H1 (cell line): ENCODE measurements around the gene PRPF18. TPM values are rescaled to one million over a fixed set of nuclear protein-coding genes. Genes with fewer than 3 reads are reported as not detected.

Source experiments
- CTCF ChIA-PET: fragments of 300-600 bp; sonication (Branson Sonifier 250); formaldehyde crosslinking; loops from one replicate; lab custom pipeline; 2021; ENCODE audit not compliant: partially characterized antibody; lab: Charles Lee
- POLR2A ChIA-PET: fragments of 300-600 bp; sonication (Branson Sonifier 250); formaldehyde crosslinking; loops from one replicate; lab custom pipeline; 2021; ENCODE audit warnings: inconsistent platforms; ENCODE audit not compliant: partially characterized antibody; lab: Charles Lee
- DNase-seq, 2 experiments: peaks; one replicate each; pipeline versions ENCODE4 v3.0.0 to v3.0.0-alpha.2; 2010 to 2022; ENCODE audit warnings: low spot score in 2 of 2, low read depth in 1 of 2, mixed read lengths in 1 of 2
- FAIRE-seq: peaks from 2 replicates; lab custom pipeline; 2011; peaks lifted over from hg19 to GRCh38; lab: Jason Lieb, UNC
- H2AFZ ChIP-seq: 2 replicates; pipeline ENCODE4 v1.8.1; 2012; ENCODE audit warnings: low read length, inconsistent platforms
- H2AK5ac ChIP-seq: 2 replicates; pipeline ENCODE4 v1.6.1; 2013; ENCODE audit warnings: low read depth, low read length
- H2BK120ac ChIP-seq: replicated peaks from 2 replicates; pipeline ENCODE3; 2013; ENCODE audit warnings: low read depth, low read length, inconsistent platforms
- H2BK12ac ChIP-seq: 2 replicates; pipeline ENCODE4 v1.6.1; 2013; ENCODE audit warnings: low read depth, low read length
- H2BK15ac ChIP-seq: 2 replicates; pipeline ENCODE4 v1.6.1; 2013; ENCODE audit warnings: low read length
- H2BK20ac ChIP-seq: 2 replicates; pipeline ENCODE4 v1.6.1; 2013; ENCODE audit warnings: low read length
- H2BK5ac ChIP-seq: 2 replicates; pipeline ENCODE4 v1.6.1; 2013; ENCODE audit warnings: low read depth, low read length
- H3K14ac ChIP-seq: 2 replicates; pipeline ENCODE4 v1.6.1; 2013; ENCODE audit warnings: inconsistent platforms; ENCODE audit not compliant: insufficient read length
- H3K18ac ChIP-seq: 2 replicates; pipeline ENCODE4 v1.6.1; 2013; ENCODE audit warnings: low read length; ENCODE audit errors: extremely low read depth
- H3K23ac ChIP-seq: 2 replicates; pipeline ENCODE4 v1.6.1; 2013; ENCODE audit warnings: inconsistent platforms; ENCODE audit not compliant: insufficient read length
- H3K23me2 ChIP-seq: 2 replicates; pipeline ENCODE4 v1.6.1; 2013; ENCODE audit warnings: low read depth, low read length
- H3K27ac ChIP-seq: 2 replicates; pipeline ENCODE4 v1.6.1; 2011; ENCODE audit warnings: low read depth, low read length, inconsistent platforms
- H3K27me3 ChIP-seq, 4 experiments: replicated peaks in 1 of 4; 1 replicate in 1 of 4; 2 replicates in 3 of 4; pipeline versions ENCODE4 v1.6.1 to v1.8.1; 2011 to 2013; ENCODE audit warnings: low read length in 3 of 4, mild to moderate bottlenecking in 3 of 4, inconsistent platforms in 2 of 4, mixed read lengths in 2 of 4, moderate library complexity in 1 of 4; ENCODE audit not compliant: control insufficient read depth in 3 of 4, insufficient read depth in 3 of 4; ENCODE audit errors: extremely low read depth in 1 of 4
- H3K36me3 ChIP-seq, 4 experiments: 2 replicates each; pipeline versions ENCODE4 v1.6.1 to v1.8.1; 2011 to 2013; ENCODE audit warnings: mild to moderate bottlenecking in 4 of 4, low read length in 3 of 4, moderate library complexity in 2 of 4, control low read depth in 1 of 4, inconsistent platforms in 1 of 4; ENCODE audit not compliant: insufficient read depth in 4 of 4, control insufficient read depth in 2 of 4
- H3K4ac ChIP-seq: replicated peaks from 2 replicates; pipeline ENCODE3; 2013; ENCODE audit warnings: low read length, low read depth, mixed read lengths, inconsistent platforms; ENCODE audit not compliant: insufficient read length
- H3K4me1 ChIP-seq, 4 experiments: replicated peaks in 1 of 4; 1 replicate in 1 of 4; 2 replicates in 3 of 4; pipeline versions ENCODE4 v1.6.1 to v1.8.1; 2011 to 2013; ENCODE audit warnings: low read length in 3 of 4, inconsistent platforms in 2 of 4, mixed read lengths in 1 of 4; ENCODE audit not compliant: insufficient read depth in 4 of 4, control insufficient read depth in 3 of 4
- H3K4me2 ChIP-seq, 2 experiments: 2 replicates each; pipeline versions ENCODE4 v1.6.1 to v1.8.1; 2011 to 2013; ENCODE audit warnings: low read depth in 2 of 2, low read length in 2 of 2, control low read depth in 1 of 2, inconsistent platforms in 1 of 2, mild to moderate bottlenecking in 1 of 2; ENCODE audit not compliant: insufficient read depth in 1 of 2
- H3K4me3 ChIP-seq, 4 experiments: fragments of 200-600, 300-600 bp in 1 of 4; sonication (generic), shearing (Covaris generic), sonication (Bioruptor Twin) in 1 of 4; 2 replicates each; pipeline versions ENCODE4 v1.5.1 to v1.8.1; 2011 to 2016; ENCODE audit warnings: low read length in 4 of 4, low read depth in 3 of 4, control low read depth in 2 of 4, inconsistent platforms in 2 of 4, mild to moderate bottlenecking in 2 of 4, mixed read lengths in 1 of 4, moderate library complexity in 1 of 4; ENCODE audit not compliant: insufficient read depth in 2 of 4; ENCODE audit errors: extremely low read depth in 1 of 4
- H3K56ac ChIP-seq: replicated peaks from 2 replicates; pipeline ENCODE3; 2013; ENCODE audit warnings: low read depth, mild to moderate bottlenecking, mixed read lengths, low read length, inconsistent platforms; ENCODE audit not compliant: insufficient read length
- H3K79me1 ChIP-seq: 2 replicates; pipeline ENCODE4 v1.6.1; 2013; ENCODE audit warnings: low read depth, low read length, control low read depth
- H3K79me2 ChIP-seq, 2 experiments: 2 replicates each; pipeline versions ENCODE4 v1.6.1 to v1.8.1; 2012 to 2013; ENCODE audit warnings: low read length in 2 of 2, mild to moderate bottlenecking in 2 of 2, inconsistent platforms in 1 of 2; ENCODE audit not compliant: insufficient read depth in 2 of 2, control insufficient read depth in 1 of 2
- H3K9ac ChIP-seq, 4 experiments: replicated peaks in 1 of 4; 1 replicate in 1 of 4; 2 replicates in 3 of 4; pipeline versions ENCODE4 v1.6.1 to v1.8.1; 2011 to 2013; ENCODE audit warnings: low read depth in 3 of 4, low read length in 3 of 4, control low read depth in 2 of 4, mild to moderate bottlenecking in 2 of 4, moderate library complexity in 2 of 4, inconsistent platforms in 1 of 4; ENCODE audit errors: extremely low read depth in 1 of 4
- H3K9me3 ChIP-seq, 2 experiments: 2 replicates each; pipeline versions ENCODE4 v1.6.1 to v1.8.1; 2012 to 2013; ENCODE audit warnings: mild to moderate bottlenecking in 2 of 2, moderate library complexity in 2 of 2, control low read depth in 1 of 2, inconsistent platforms in 1 of 2, low read depth in 1 of 2, low read length in 1 of 2, mixed read lengths in 1 of 2; ENCODE audit not compliant: insufficient read depth in 2 of 2
- H4K20me1 ChIP-seq, 2 experiments: replicated peaks in 1 of 2; 2 replicates each; pipeline versions ENCODE3 to v1.8.1; 2011 to 2013; ENCODE audit warnings: inconsistent platforms in 2 of 2, low read length in 2 of 2, mild to moderate bottlenecking in 1 of 2; ENCODE audit not compliant: insufficient read depth in 2 of 2, control insufficient read depth in 1 of 2
- H4K5ac ChIP-seq: 2 replicates; pipeline ENCODE4 v1.6.1; 2013; ENCODE audit warnings: low read length, low read depth, mixed read lengths, inconsistent platforms; ENCODE audit not compliant: insufficient read length
- H4K8ac ChIP-seq: 2 replicates; pipeline ENCODE4 v1.8.0; 2013; ENCODE audit warnings: mild to moderate bottlenecking, moderate library complexity, low read length, inconsistent platforms; ENCODE audit not compliant: insufficient read depth; ENCODE audit errors: extremely low read depth
- H4K91ac ChIP-seq: replicated peaks from 2 replicates; pipeline ENCODE3; 2013; ENCODE audit warnings: low read length, mixed read lengths, inconsistent platforms; ENCODE audit not compliant: insufficient read length
- BCL11A ChIP-seq, 2 experiments: IDR thresholded peaks; one replicate each; pipeline ENCODE4 v1.6.1; 2011; ENCODE audit warnings: low read depth in 2 of 2, low read length in 2 of 2, mild to moderate bottlenecking in 2 of 2
- CEBPB ChIP-seq: IDR thresholded peaks from 2 replicates; pipeline ENCODE4 v1.6.1; 2012; ENCODE audit warnings: low read depth, low read length
- CTBP2 ChIP-seq: IDR thresholded peaks from 2 replicates; pipeline ENCODE4 v1.7.0; 2011; ENCODE audit warnings: borderline replicate concordance, mild to moderate bottlenecking, moderate library complexity, mixed read lengths, low read length; ENCODE audit not compliant: insufficient read depth, insufficient read length
- NRF1 ChIP-seq: IDR thresholded peaks from 2 replicates; pipeline ENCODE4 v1.6.1; 2011; ENCODE audit warnings: mild to moderate bottlenecking, low read depth, low read length, improper control_type of control experiment
- PHF8 ChIP-seq: fragments of 200-600 bp; sonication (generic); conservative IDR thresholded peaks from 2 replicates; pipeline ENCODE4 v1.7.1; 2012; ENCODE audit warnings: low read depth, mild to moderate bottlenecking, inconsistent platforms, low read length, moderate library complexity
- POLR2A ChIP-seq, 2 experiments: IDR thresholded peaks; 1 replicate in 1 of 2; 2 replicates in 1 of 2; pipeline ENCODE4 v1.6.1; 2011; ENCODE audit warnings: low read depth in 2 of 2, low read length in 2 of 2, mild to moderate bottlenecking in 2 of 2; ENCODE audit errors: control extremely low read depth in 1 of 2
- POLR2AphosphoS5 ChIP-seq: IDR thresholded peaks from 2 replicates; pipeline ENCODE4 v1.6.1; 2011; ENCODE audit warnings: low read depth, low read length
- RXRA ChIP-seq: IDR thresholded peaks from 2 replicates; pipeline ENCODE4 v1.6.1; 2011; ENCODE audit warnings: low read depth, mild to moderate bottlenecking, low read length, moderate library complexity; ENCODE audit not compliant: insufficient read depth
- SP2 ChIP-seq: IDR thresholded peaks from 2 replicates; pipeline ENCODE4 v1.6.1; 2012; ENCODE audit warnings: mild to moderate bottlenecking, low read length, inconsistent platforms
- SRF ChIP-seq: IDR thresholded peaks from 2 replicates; pipeline ENCODE4 v1.6.1; 2011; ENCODE audit warnings: mild to moderate bottlenecking, low read depth, low read length, moderate library complexity
- TBP ChIP-seq: IDR thresholded peaks from 2 replicates; pipeline ENCODE4 v1.6.1; 2011; ENCODE audit warnings: low read depth, low read length, improper control_type of control experiment
- TCF12 ChIP-seq: IDR thresholded peaks from 2 replicates; pipeline ENCODE4 v1.6.1; 2011; ENCODE audit warnings: low read depth, mild to moderate bottlenecking, low read length
- YY1 ChIP-seq: IDR thresholded peaks from 2 replicates; pipeline ENCODE4 v1.6.1; 2011; ENCODE audit warnings: low read depth, mild to moderate bottlenecking, low read length
- WGBS, 2 experiments: shearing (Covaris generic) in 1 of 2; methylation state at CpG; one replicate each; pipeline versions ENCODE4 v1.1.6 to v1.1.7; 2013 to 2015; ENCODE audit warnings: low lambda C conversion rate in 2 of 2, mixed read lengths in 2 of 2, inconsistent platforms in 1 of 2, low coverage in 1 of 2, missing lambda C conversion rate in 1 of 2; ENCODE audit not compliant: insufficient replicate concordance in 2 of 2, insufficient coverage in 1 of 2, insufficient read length in 1 of 2; ENCODE audit errors: extremely low coverage in 1 of 2, missing lambda C conversion rate in 1 of 2; 5-methylcytosine and 5-hydroxymethylcytosine counted together
- polyA plus RNA-seq, 7 experiments: library from polyadenylated mRNA; depleted of rRNA in 3 of 7; stranded (reverse) in 5 of 7; unstranded in 2 of 7; fragments of >200 nt in 5 of 7; fragments of 200-250 nt in 2 of 7; gene quantifications; 1 replicate in 5 of 7; 2 replicates in 1 of 7; 4 replicates in 1 of 7; pipeline versions ENCODE4 v1.2.1 to v1.2.3, GENCODE V29; 2011 to 2013; ENCODE audit warnings: missing spikeins in 2 of 7, mixed read lengths in 2 of 7
- total RNA-seq: library from RNA; stranded (reverse); fragmentation: NEBNext Ultra II Directional; extraction: Animal tissue kit (Norgen Biotek cat#: 25700); gene quantifications from 2 replicates; pipeline ENCODE4 v1.2.1, GENCODE V29; 2021

PRPF18 gene
- total and polyA plus RNA-seq, 2 of the 8 experiments (the other 6 are each of a cell fraction or from before 2014, with no cell fraction given), result 3.8 to 12.6 TPM

DNA sequence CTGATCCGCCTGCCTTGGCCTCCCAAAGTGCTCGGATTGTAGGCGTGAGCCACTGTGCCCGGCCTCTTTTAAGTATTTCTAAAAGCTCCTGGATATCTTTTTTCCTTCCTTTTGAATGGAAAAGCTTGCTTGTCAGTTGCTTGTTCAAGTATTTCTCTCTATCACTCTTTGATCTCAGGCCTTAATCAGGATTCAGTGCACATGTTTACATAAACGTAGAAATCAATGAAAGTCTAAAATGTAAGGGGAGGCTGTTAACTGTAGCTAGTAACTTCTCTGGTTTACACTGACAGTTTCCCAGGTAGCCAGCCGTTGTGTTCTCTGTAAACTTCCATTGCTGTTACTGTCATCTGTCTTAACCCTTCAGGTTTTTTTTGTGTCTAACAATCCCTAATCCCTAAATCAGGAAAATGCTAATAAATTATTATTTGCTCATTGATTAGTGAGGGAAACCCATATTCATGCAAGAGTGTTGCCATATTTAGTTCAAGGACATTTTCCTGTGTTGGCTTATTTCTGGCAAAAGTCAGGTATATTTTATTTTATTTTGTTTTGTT, 1.5 kb upstream of the PRPF18 start:
- CTCF ChIA-PET, result interaction anchor here (1.3 to 1.4 kb wide), 2 partner anchors 42 to 48 kb away, joined by 3 read pairs; no protein-coding TSS in a partner anchor
- TF ChIP-seq BCL11A (IDR thresholded peaks at IDR 0.05; ENCODE audit: low read depth in 2 of 2, low read length in 2 of 2) (no peak), POLR2A (IDR thresholded peaks at IDR 0.05; ENCODE audit: control extremely low read depth in 1 of 2, low read depth in 2 of 2, low read length in 2 of 2) (no peak), PHF8 (no peak), CTBP2 (no peak), NRF1 (no peak), SP2 (no peak), SRF (no peak), RXRA (no peak), CEBPB (no peak), POLR2AphosphoS5 (no peak), YY1 (no peak), TBP (no peak), TCF12 (no peak)

More for the DNA sequence above, 1.5 kb upstream of the PRPF18 start:
- H3K4ac ChIP-seq, result no peak overlapping the region
- no peaks in the 10 kb centered on the region for H4K20me1 ChIP-seq
- no peak overlapping the region for H3K14ac ChIP-seq
- no peak overlapping the region for H2BK20ac ChIP-seq
- no peak overlapping the region for H3K9ac ChIP-seq
- DNase-seq (no peak), FAIRE-seq (no peak)
- no peak overlapping the region for H4K91ac ChIP-seq
- H2AFZ ChIP-seq, result no peak overlapping the region
- H3K79me2 ChIP-seq, result peaks cover 0 to 15% of the 10 kb centered on the region in 2 experiments; a peak in 3 of 4 replicates
- no peak overlapping the region for H4K8ac ChIP-seq
- H2BK120ac ChIP-seq, result no peak overlapping the region
- H3K9me3 ChIP-seq, result no peaks in the 10 kb centered on the region
- H3K18ac ChIP-seq, result no peak overlapping the region
- no peak overlapping the region for H2AK5ac ChIP-seq
- no peak overlapping the region for H3K4me2 ChIP-seq
- POLR2A ChIA-PET, result no interaction called here
- no peaks in the 10 kb centered on the region; a peak in 2 of 7 replicates for H3K27me3 ChIP-seq
- peaks cover 3% of the 10 kb centered on the region; the same call in 1 of the 2 replicates for H3K79me1 ChIP-seq
- H3K27ac ChIP-seq, result no peak overlapping the region
- 87% methylated on average over 6 of the region's 6 CpGs; no CpG with 5 or more reads in 1 of the 2 experiments for WGBS, 2 experiments
- no peak overlapping the region for H3K56ac ChIP-seq
- no peak overlapping the region for H4K5ac ChIP-seq
- H2BK15ac ChIP-seq, result no peak overlapping the region
- H3K36me3 ChIP-seq, result no peaks in the 10 kb centered on the region
- H3K4me1 ChIP-seq, result no peaks in the 10 kb centered on the region; a peak in 1 of 7 replicates
- no peak overlapping the region for H3K4me3 ChIP-seq
- H3K23me2 ChIP-seq, result peaks cover 1% of the 10 kb centered on the region; the same call in 1 of the 2 replicates
- H2BK12ac ChIP-seq, result no peak overlapping the region
- no peak overlapping the region for H3K23ac ChIP-seq
- H2BK5ac ChIP-seq, result no peak overlapping the region
